ENCODE measurements around the gene ANXA4. TPM values are rescaled to one million over a fixed set of nuclear protein-coding genes. Genes with fewer than 3 reads are reported as not detected.
"Not testable (repeated sequence)": the region's sequence is repeated elsewhere in the genome, so short reads cannot be mapped to it uniquely, and the experiment has no call there.

The ANXA4 gene
- polyA plus RNA-seq, 4 donors = 234 to 296 (median 249) TPM

GRCh38 chr2:69718338-69718965 is 23.5 kb upstream of the ANXA4 start:
- DNase-seq (ENCODE audit: low read depth in 4 of 4, low spot score in 2 of 4) = no peak

DNA sequence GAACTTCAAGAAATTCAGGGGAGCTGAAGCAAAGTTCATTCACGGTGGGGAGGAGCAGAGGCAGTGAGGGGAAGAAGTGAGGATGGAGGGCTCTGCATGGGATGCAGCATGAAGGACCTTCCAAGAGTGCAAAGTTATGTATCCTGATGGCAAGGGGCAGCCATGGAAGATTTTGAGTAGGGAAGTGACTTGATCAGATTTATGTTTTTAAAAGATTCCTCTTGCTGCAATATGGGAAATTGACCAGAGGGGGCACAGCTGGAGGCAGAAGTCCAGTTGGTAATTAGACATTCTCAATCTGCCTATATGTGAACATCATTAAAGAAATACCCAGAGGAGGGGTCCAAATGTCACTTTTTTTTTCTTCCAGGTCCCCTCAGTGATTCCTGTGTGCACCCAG is 21.5 kb upstream of the ANXA4 start:
- no peak for DNase-seq (ENCODE audit: low read depth in 4 of 4, low spot score in 2 of 4)

- DNase-seq (ENCODE audit: low read depth in 4 of 4, low spot score in 2 of 4) = no peak
Measured at GRCh38 chr2:69721022-69721421, 20.9 kb upstream of the ANXA4 start.

DNA sequence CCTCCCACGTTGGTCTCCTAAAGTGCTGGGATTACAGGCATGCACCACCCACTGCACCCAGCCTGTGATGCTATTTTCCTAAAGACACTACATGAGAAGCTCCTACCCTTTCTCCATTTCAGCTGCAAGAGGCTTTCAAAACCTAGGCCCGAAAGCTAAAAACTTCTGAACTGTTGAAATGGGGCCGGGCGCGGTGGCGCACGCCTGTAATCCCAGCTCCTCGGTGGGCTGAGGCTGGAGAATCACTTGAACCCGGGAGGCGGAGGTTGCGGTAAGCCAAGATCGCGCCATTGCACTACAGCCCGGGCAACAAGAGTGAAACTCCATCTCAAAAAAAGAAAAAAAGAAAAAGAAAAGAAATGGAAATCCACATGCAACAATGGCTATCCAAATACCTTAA is 18.1 kb upstream of the ANXA4 start:
- no peak for DNase-seq (ENCODE audit: low read depth in 4 of 4, low spot score in 2 of 4)

DNA sequence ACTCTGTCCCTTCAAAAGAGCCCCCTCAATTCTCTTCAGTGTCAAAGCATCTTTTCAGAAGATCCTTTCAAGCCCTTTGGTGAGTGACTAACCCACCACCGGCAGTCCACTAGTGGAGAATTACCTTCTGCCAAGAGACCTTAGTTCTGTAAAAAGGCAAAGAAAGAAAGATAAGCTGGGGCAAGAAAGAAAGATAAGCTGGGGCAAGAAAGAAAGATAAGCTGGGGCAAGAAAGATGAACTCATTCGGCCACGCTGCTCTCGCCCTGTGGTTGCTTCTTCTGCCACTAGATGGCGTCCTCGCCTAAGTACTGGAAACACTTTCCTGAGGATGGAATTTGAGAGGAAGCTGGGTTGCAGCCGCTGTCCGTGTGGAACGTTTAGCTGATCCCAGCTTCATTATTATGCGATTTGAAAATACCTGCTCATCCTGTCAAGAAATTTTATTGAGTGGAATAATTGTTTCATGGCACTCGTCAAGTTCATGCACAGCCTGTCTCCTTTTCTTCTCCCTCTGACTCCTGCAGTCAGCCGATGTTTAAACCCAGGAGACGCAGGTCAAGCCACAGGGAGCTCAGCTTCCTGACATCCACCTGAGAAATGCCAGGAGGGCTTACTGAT is 17.3 kb upstream of the ANXA4 start:
- DNase-seq (ENCODE audit: low read depth in 4 of 4, low spot score in 2 of 4) = peak; percentile 53 to 82 (median 62)

GRCh38 chr2:69725706-69726360 is 16.1 kb upstream of the ANXA4 start:
- DNase-seq (ENCODE audit: low read depth in 4 of 4, low spot score in 2 of 4) = no peak

DNA sequence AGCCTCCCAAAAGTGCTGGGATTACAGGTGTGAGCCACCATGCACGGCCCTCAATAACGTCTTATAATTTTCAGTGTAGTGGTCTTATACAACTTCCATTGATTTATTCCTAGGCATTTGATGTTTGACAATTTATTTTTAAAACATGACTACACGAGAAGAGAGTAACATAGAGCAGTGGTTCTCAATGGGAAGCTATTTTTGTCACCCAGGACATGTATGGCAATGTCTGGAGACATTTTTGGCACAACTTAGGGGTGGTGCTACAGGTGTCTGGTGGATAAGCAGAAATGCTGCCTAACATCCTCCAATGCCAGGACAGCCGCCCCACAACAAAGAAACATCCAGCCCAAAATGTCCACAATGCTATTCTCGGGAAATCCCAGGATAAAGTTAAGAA is 12.7 kb upstream of the ANXA4 start:
- no peak for DNase-seq (ENCODE audit: low read depth in 4 of 4, low spot score in 2 of 4)

DNA sequence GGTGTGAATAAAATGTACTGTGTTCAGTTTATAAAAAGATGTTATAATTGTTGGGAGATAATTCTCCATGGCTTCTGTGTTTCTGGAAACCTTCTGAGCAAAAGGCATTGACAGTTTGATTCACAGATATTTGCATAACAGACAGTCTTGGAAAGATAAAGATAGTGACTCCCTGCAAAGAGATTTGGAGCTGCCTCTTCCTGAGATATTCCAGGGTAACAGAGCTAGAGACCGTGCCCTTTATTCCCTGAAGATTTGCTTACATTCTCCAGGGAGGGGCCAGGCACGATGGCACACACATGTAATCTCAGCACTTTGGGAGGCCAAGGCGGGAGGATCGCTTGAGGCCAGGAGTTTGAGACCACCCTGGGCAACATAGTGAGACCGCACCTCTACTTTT is 12.2 kb upstream of the ANXA4 start:
- DNase-seq (ENCODE audit: low read depth in 4 of 4, low spot score in 2 of 4) = no peak

- DNase-seq (ENCODE audit: low read depth in 4 of 4, low spot score in 2 of 4) = no peak
Measured at GRCh38 chr2:69731147-69731970, 10.6 kb upstream of the ANXA4 start.

DNA sequence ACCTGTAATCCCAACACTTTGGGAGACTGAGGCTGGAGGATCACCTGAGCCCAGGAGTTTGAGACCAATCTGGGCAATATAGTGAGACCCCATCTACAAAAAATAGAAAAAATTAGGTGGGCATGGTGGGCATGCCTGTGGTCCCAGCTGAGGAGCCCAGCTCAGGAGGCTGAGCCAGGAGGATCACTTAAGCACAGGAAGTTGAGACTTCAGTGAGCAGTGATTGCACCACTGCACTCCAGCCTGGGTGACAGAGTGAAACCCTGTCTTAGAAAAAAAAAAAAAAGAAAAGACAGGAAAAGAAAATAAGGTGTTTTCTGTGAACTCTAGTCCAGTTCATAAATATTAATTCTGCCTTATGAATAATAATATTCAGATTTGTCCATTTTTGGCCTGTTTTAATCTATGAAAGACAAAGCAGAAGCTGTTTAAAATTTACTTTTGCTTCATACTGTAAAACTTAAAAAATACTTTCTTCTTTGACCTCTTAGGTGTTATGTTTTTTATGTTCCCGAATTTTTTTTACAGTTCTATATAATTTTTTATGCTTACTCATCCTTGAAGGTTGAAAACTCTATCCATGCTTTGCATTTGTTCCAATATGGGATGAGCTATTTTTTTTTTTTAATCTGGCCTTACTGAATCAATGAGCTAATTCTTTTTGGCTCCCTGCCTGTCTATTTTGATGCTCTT is 8.4 kb upstream of the ANXA4 start:
- DNase-seq (ENCODE audit: low read depth in 4 of 4, low spot score in 2 of 4) = no peak

- DNase-seq (ENCODE audit: low read depth in 4 of 4, low spot score in 2 of 4) = no peak
Measured at GRCh38 chr2:69734035-69734611, 7.8 kb upstream of the ANXA4 start.

DNA sequence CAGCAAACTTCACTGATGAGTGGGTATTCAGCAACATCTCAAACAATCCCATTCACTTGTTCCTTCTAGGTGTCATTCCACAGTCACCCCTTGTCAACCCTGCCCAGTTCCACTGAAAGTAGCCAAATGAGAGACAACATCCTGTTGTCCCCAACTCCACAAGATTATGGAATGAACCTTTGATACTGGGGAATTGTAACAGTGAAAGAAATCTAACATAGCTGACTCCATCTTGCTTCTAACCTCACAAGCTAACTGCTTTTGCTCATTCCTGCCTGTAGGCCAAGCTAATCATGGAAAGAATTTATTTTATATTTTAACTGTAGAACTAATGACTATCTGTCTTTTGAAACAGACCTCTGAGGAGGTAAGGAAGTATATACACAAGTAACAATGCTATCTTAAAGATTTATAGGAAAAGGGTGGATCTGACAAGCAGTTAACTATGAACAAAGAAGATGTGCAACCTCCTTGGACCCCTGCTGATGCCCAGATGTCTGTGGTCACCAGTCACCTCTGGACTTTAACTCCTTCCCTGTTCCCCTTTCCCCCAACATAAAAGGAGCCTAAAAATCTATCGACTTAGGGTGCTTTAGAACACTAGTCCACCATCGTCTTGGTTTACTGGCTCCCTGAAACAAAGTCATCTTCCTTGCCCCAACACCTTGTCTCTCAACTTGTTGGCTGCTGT is 6.9 kb upstream of the ANXA4 start:
- DNase-seq (ENCODE audit: low read depth in 4 of 4, low spot score in 2 of 4) = no peak

GRCh38 chr2:69735686-69736085 is 6.2 kb upstream of the ANXA4 start:
- DNase-seq (ENCODE audit: low read depth in 4 of 4, low spot score in 2 of 4) = no peak

GRCh38 chr2:69738149-69738548 is 3.8 kb upstream of the ANXA4 start:
- not testable (repeated sequence) for DNase-seq (ENCODE audit: low read depth in 4 of 4, low spot score in 2 of 4)

DNA sequence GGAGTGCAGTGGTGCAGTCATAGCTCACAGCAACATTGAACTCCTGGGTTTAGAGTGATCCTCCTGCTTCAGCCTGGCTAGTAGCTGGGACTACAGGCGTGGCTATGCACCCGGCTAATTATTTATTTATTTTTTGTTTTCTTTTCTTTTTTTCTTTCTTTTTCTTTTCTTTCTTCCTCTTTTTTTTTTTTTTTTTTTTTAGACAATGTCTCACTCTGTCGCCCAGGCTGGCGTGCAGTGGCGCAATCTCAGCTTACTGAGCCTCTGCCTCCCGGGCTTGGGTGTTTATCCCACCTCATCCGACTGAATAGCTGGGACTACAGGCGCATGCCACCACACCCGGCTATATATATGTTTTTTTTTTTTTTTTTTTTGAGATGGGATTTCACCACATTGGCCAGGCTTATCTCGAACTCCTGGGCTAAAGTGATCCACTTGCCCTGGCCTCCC is 1.4 kb upstream of the ANXA4 start:
- no peak for DNase-seq (ENCODE audit: low read depth in 4 of 4, low spot score in 2 of 4)

DNA sequence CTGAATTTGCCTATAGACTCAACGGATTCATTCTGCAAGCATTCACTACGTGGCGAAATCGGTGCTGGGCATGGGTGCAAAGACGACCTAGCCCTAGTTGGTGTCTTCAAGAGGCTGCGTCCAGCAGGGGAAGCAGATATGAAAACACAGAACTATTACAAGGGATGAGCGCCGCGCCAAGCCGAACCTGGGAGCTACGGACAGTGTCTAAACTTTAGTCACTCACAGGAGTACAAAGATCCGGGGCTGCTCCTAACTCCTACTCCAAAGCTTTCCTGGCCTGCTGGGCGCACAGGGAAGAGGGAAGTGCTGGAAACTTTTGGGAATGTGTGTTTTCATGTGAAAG is 732 bp upstream of the ANXA4 start:
- peak in 3 of 4 donors; percentile 50 to 72 (median 59) for DNase-seq (ENCODE audit: low read depth in 4 of 4, low spot score in 2 of 4)

DNA sequence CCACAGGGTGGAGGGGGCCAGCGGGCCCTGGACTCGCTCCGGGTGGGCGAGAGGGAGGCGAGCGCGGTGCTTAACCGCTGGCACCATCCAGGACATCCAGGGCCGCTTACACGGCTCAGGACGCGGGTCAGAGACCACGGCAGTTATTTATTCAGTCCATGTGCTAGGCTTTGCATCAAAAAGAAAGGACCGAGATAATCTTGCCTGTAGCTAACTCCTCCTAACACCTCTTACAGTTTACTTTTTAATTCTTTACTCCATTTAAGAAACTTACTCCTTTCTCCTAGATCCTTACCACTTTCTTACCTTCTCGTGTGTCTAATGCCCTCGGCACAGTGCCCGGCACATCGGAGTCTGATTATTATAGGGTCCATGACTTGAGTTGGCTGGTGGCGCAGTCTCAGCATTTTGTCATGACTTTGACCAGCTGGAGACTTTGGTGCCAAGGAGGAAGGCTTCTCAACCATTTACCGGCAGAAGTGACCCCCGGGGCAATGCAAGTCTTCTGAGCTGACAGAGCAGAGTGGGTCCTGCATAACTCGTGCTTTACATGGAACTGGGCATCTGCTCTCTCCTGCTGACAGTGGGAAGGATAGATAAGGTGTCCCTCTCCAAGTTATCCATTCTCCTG is 503 bp downstream of the ANXA4 start:
- no peak for DNase-seq (ENCODE audit: low read depth in 4 of 4, low spot score in 2 of 4)

GRCh38 chr2:69743847-69744264 is 1.9 kb downstream of the ANXA4 start:
- no peak for DNase-seq (ENCODE audit: low read depth in 4 of 4, low spot score in 2 of 4)

- DNase-seq (ENCODE audit: low read depth in 4 of 4, low spot score in 2 of 4) = no peak
Measured at GRCh38 chr2:69744456-69744855, 2.5 kb downstream of the ANXA4 start.
